Spleen (tissue), 11 donors: ENCODE results near the gene MYT1. TPM values are rescaled to one million over a fixed set of nuclear protein-coding genes. Genes with fewer than 3 reads are reported as not detected.
A peak's percentile ranks its signal among the peaks of the same experiment; 100 is the strongest.

Experiments used
- DNase-seq: peaks from one replicate; pipeline ENCODE4 v3.0.0-alpha.2; 2020
- H3K27ac ChIP-seq, 8 donors: fragments of 200-600 bp; sonication (generic) in 7 of 8; 1 replicate in 4 of 8; 2 replicates in 4 of 8; pipeline versions ENCODE4 v1.5.0 to v1.8.0; 2016 to 2021; ENCODE audit warnings: inconsistent platforms in 4 of 8, mild to moderate bottlenecking in 4 of 8, moderate library complexity in 1 of 8
- H3K27me3 ChIP-seq, 7 donors: fragments of 200-600 bp; sonication (generic) in 6 of 7; replicated peaks in 1 of 7; 1 replicate in 4 of 7; 2 replicates in 3 of 7; pipeline versions ENCODE4 v1.5.0 to v1.8.0; 2016 to 2021; ENCODE audit warnings: inconsistent platforms in 3 of 7, mild to moderate bottlenecking in 1 of 7
- H3K36me3 ChIP-seq, 6 donors: fragments of 200-600 bp; sonication (generic) in 5 of 6; 1 replicate in 4 of 6; 2 replicates in 2 of 6; pipeline versions ENCODE4 v1.5.0 to v1.8.0; 2016 to 2021; ENCODE audit warnings: inconsistent platforms in 2 of 6
- H3K4me1 ChIP-seq, 6 donors: fragments of 200-600 bp; sonication (generic) in 5 of 6; 1 replicate in 3 of 6; 2 replicates in 3 of 6; pipeline versions ENCODE4 v1.5.0 to v1.8.0; 2016 to 2021; ENCODE audit warnings: inconsistent platforms in 3 of 6
- H3K4me3 ChIP-seq, 8 donors: fragments of 200-600 bp; sonication (generic) in 7 of 8; 1 replicate in 4 of 8; 2 replicates in 4 of 8; pipeline versions ENCODE4 v1.5.0 to v1.8.0; 2016 to 2021; ENCODE audit warnings: inconsistent platforms in 4 of 8, mild to moderate bottlenecking in 4 of 8, moderate library complexity in 2 of 8
- H3K9me3 ChIP-seq, 8 donors: fragments of 200-600 bp; sonication (generic) in 7 of 8; 1 replicate in 4 of 8; 2 replicates in 4 of 8; pipeline versions ENCODE4 v1.5.0 to v1.8.0; 2016 to 2021; ENCODE audit warnings: inconsistent platforms in 4 of 8
- POLR2A ChIP-seq, 3 donors: fragments of 450-650 bp; IDR thresholded peaks; one replicate each; pipeline ENCODE4 v1.5.1; 2017; ENCODE audit warnings: antibody characterized with exemption in 3 of 3, mild to moderate bottlenecking in 1 of 3
- POLR2AphosphoS5 ChIP-seq, 3 donors: sonication (generic); formaldehyde crosslinking; IDR thresholded peaks; one replicate each; pipeline ENCODE4 v1.5.1; 2017; ENCODE audit warnings: antibody characterized with exemption in 3 of 3
- WGBS, 5 donors: extraction: QIAGEN DNeasy Blood & Tissue Kit in 3 of 5; methylation state at CpG; one replicate each; pipeline versions ENCODE4 v1.1.5 to v1.1.7; 2013 to 2018; 5-methylcytosine and 5-hydroxymethylcytosine counted together
- intact Hi-C: fragments of 100-400 bp; cut with DNase I; formaldehyde crosslinking; loops from one replicate; pipeline ENCODE4 v1.15.0; 2023; ENCODE audit warnings: low total_unique reads
- polyA plus RNA-seq, 3 donors: library from polyadenylated mRNA; stranded (reverse); fragments of 200-250 nt; gene quantifications; one replicate each; pipeline ENCODE4 v1.2.1, GENCODE V29; 2013
- total RNA-seq, 7 donors: library from RNA; depleted of rRNA in 3 of 7; stranded (reverse); fragments of >200 nt in 3 of 7; fragmentation: NEBNext Ultra II Directional in 4 of 7; extraction: Animal tissue kit (Norgen Biotek cat#: 25700) in 4 of 7; gene quantifications; one replicate each; pipeline versions ENCODE4 v1.1.0 to v1.2.1, GENCODE V29; 2016 to 2021
- TF ChIP-seq, protein P1 (sequence below), 11 experiments: fragments of 200-600 bp in 7 of 11; fragments of 450-650 bp in 4 of 11; sonication (generic) in 4 of 11; IDR thresholded peaks in 8 of 11; conservative IDR thresholded peaks in 3 of 11; 1 replicate in 7 of 11; 2 replicates in 4 of 11; pipeline versions ENCODE4 v1.4.0 to v1.8.0; 2016 to 2021; ENCODE audit warnings: antibody characterized with exemption in 11 of 11, inconsistent platforms in 4 of 11, mild to moderate bottlenecking in 1 of 11
- donor health status: healthy with polysubstance abuse.
- donor health status: DM: no; HTN: no; CAD: no; lungs with moderate emphysema.
- donor health status: DM: no; HTN: no; CAD: no.
- donor health status: Bipolar disorder and iron deficiency.
- donor health status: healthy.
- donor health status: DM: no; HTN: no; CAD: no.
- donor health status: DM: yes; HTN: yes; CAD: no.

MYT1 gene
- total and polyA plus RNA-seq, 10 donors: 0.08 to 2.2 (median 0.60) TPM; not detected in 3

DNA sequence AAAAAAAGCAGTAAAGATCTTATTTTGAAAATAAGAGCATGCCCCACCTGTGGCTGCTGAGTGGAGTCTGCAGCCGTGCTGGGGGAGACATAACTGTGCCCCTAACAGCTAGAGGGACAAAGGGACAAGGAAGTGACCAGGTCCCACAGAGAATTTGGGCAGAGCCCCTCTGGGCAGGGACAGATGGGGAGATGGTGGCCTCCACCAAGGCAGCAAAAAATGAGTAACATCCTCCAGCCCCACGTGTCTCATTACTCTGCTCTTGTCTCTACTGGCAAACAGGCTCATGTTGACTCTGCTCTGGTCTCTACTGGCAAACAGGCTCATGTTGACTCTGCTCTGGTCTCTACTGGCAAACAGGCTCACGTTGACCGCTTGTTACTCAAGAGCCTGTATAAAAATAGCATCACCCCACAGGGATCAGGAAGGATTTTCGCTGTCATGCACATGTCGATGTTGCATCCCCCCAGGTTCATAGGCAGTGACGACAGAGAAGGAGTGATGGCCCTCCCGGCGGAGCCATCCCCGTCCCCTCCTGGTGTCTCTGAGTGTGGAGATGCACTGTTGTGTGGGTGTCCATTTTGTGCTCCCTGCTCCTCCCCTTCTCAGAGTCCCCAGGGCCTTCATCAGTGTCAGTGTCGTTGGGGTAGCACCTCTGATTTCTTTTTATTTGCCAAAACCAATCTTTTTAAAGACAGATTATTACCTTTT, 74.0 kb downstream of the MYT1 start:
- 73 to 81% (median 80%) methylated on average over 11 of the region's 11 CpGs for WGBS, 5 donors
- intact Hi-C loops: no loop called here
- Histone ChIP-seq H3K9me3 (no peaks in the 10 kb centered on the region), H3K4me1 (peaks cover 0 to 10% (median 0%) of the 10 kb centered on the region in 6 donors), H3K36me3 (no peaks in the 10 kb centered on the region), H3K27ac (no peak overlapping the region), H3K27me3 (no peaks in the 10 kb centered on the region), H3K4me3 (no peak overlapping the region)
- DNase-seq: peak; percentile 38
- no peak for TF ChIP-seq POLR2AphosphoS5 (IDR thresholded peaks at IDR 0.05)
- TF ChIP-seq, protein P1, sequence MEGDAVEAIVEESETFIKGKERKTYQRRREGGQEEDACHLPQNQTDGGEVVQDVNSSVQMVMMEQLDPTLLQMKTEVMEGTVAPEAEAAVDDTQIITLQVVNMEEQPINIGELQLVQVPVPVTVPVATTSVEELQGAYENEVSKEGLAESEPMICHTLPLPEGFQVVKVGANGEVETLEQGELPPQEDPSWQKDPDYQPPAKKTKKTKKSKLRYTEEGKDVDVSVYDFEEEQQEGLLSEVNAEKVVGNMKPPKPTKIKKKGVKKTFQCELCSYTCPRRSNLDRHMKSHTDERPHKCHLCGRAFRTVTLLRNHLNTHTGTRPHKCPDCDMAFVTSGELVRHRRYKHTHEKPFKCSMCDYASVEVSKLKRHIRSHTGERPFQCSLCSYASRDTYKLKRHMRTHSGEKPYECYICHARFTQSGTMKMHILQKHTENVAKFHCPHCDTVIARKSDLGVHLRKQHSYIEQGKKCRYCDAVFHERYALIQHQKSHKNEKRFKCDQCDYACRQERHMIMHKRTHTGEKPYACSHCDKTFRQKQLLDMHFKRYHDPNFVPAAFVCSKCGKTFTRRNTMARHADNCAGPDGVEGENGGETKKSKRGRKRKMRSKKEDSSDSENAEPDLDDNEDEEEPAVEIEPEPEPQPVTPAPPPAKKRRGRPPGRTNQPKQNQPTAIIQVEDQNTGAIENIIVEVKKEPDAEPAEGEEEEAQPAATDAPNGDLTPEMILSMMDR (IDR thresholded peaks at IDR 0.05 in 8 of 11, conservative IDR thresholded peaks at IDR 0.05 in 3 of 11): no peak
- TF ChIP-seq POLR2A (IDR thresholded peaks at IDR 0.05): no peak

GRCh38 chr20:64238851-64239387, 74.7 kb downstream of the MYT1 start:
- DNase-seq: no peak
- Histone ChIP-seq H3K36me3 (no peaks in the 10 kb centered on the region), H3K9me3 (no peaks in the 10 kb centered on the region), H3K4me1 (peaks cover 0 to 5% (median 0%) of the 10 kb centered on the region in 6 donors), H3K27ac (no peak overlapping the region), H3K27me3 (peaks cover 0 to under 1% (median 0%) of the 10 kb centered on the region in 7 donors), H3K4me3 (no peak overlapping the region)
- intact Hi-C loops: no loop called here
- whole genome bisulfite sequencing, 5 donors: 58 to 76% (median 70%) methylated on average over 5 to 7 of the region's 7 CpGs
- TF ChIP-seq, protein P1 (IDR thresholded peaks at IDR 0.05 in 8 of 11, conservative IDR thresholded peaks at IDR 0.05 in 3 of 11): no peak
- no peak for TF ChIP-seq POLR2A (IDR thresholded peaks at IDR 0.05)
- no peak for TF ChIP-seq POLR2AphosphoS5 (IDR thresholded peaks at IDR 0.05)

DNA sequence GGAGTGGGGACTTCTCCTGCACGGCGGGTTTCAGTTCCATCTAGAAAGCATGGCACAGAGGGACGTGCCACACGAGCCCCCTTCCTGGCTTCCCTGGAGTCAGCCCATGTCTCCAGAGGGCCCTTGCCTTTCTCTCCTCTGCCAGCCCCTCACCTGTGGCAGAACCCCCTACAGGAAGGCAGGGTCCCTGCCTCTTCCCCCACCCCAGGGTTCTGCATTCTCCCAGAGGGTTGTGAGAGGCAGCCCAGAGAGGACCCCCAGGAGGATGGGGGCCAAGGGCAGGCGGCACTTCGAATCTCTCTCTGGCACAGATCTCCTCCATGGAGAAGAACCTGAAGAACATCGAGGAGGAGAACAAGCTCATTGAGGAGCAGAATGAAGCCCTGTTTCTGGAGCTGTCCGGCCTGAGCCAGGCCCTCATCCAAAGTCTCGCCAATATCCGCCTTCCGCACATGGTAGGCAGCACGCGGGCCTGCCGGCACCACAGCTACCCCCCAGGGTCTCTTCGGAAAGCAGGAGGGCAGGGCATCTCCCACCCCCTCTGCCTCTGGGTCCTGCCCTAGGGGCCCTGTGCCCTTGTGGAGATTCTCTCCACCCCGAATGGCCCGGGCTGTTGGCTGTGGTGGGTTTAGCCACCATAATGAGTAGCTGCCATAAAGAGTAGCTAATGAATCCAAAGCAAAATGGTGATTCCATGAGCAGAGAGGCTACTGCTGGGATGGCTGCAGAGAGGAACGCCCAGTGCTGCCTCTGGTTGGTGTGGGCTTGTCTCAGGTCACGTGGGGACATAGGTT, 75.4 kb downstream of the MYT1 start:
- Histone ChIP-seq H3K27me3 (peaks cover 0 to 8% (median 0%) of the 10 kb centered on the region in 7 donors), H3K36me3 (no peaks in the 10 kb centered on the region), H3K4me1 (no peaks in the 10 kb centered on the region), H3K27ac (no peak overlapping the region), H3K4me3 (no peak overlapping the region), H3K9me3 (no peaks in the 10 kb centered on the region)
- 86 to 91% (median 88%) methylated on average over 13 to 19 of the region's 19 CpGs for WGBS, 5 donors
- intact Hi-C loops: no loop called here
- DNase-seq: peak; percentile 48
- TF ChIP-seq POLR2AphosphoS5 (IDR thresholded peaks at IDR 0.05) (no peak), POLR2A (IDR thresholded peaks at IDR 0.05) (no peak)
- TF ChIP-seq, protein P1 (IDR thresholded peaks at IDR 0.05 in 8 of 11, conservative IDR thresholded peaks at IDR 0.05 in 3 of 11): no peak
